Activated T-cell treated with anti-CD3 and anti-CD28 coated beads, Interleukin-2, amount 50 U/mL, for 24 hours (primary cell): ENCODE data around the gene ZNF232.
"Not testable (repeated sequence)": the region's sequence is repeated elsewhere in the genome, so short reads cannot be mapped to it uniquely, and the experiment has no call there.

ENCODE experiments used
- DNase-seq: peaks from one replicate; pipeline ENCODE4 v3.0.0-alpha.2; 2020
- H3K27ac Mint-ChIP-seq: 2 replicates; pipeline ENCODE4 v1.8.0; 2020; ENCODE audit warnings: mild to moderate bottlenecking, mixed read lengths
- H3K27me3 Mint-ChIP-seq: 2 replicates; pipeline ENCODE4 v1.8.0; 2020; ENCODE audit warnings: mixed read lengths
- H3K36me3 Mint-ChIP-seq: 2 replicates; pipeline ENCODE4 v1.8.0; 2020; ENCODE audit warnings: low read depth, mixed read lengths
- H3K4me1 Mint-ChIP-seq: 2 replicates; pipeline ENCODE4 v1.8.0; 2020; ENCODE audit warnings: low read depth, mixed read lengths
- H3K4me3 Mint-ChIP-seq: 2 replicates; pipeline ENCODE4 v1.8.0; 2020; ENCODE audit warnings: mild to moderate bottlenecking, moderate library complexity, mixed read lengths
- H3K9me3 Mint-ChIP-seq: 2 replicates; pipeline ENCODE4 v1.8.0; 2020; ENCODE audit warnings: mixed read lengths

ZNF232 gene

GRCh38 chr17:5111402-5112204 lies at the start of gene ZNF232:
Gene ZNF232 (minus strand): TSS chr17:5111878. CDS start chr17:5111822, 56 bp downstream.
- H3K4me1 Mint-ChIP-seq: peaks cover 42% of the 10 kb centered on the region
- peaks cover 76% of the 10 kb centered on the region for H3K36me3 Mint-ChIP-seq

DNA sequence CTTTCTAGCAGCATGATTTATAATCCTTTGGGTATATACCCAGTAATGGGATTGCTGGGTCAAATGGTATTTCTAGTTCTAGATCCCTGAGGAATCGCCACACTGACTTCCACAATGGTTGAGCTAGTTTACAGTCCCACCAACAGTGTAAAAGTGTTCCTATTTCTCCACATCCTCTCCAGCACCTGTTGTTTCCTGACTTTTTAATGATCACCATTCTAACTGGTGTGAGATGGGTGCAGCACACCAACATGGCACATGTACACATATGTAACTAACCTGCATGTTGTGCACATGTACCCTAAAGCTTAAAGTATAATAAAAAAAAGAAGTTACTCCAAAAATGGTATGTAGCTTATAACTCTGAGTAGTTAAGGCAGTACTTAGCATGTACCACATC lies 49.0 kb upstream of the ZNF232 start:
- not testable (repeated sequence) for H3K4me3 Mint-ChIP-seq, H3K9me3 Mint-ChIP-seq, H3K4me1 Mint-ChIP-seq, DNase-seq, H3K36me3 Mint-ChIP-seq, H3K27ac Mint-ChIP-seq
- peaks cover 27% of the 10 kb centered on the region for H3K27me3 Mint-ChIP-seq

More at GRCh38 chr17:5111402-5112204, at the start of gene ZNF232:
- peak; percentile 95 for DNase-seq
- H3K9me3 Mint-ChIP-seq: no peaks in the 10 kb centered on the region
- H3K27ac Mint-ChIP-seq: peak within 1 kb of the TSS; percentile 82
- H3K4me3 Mint-ChIP-seq: peak within 1 kb of the TSS; percentile 84
- H3K27me3 Mint-ChIP-seq: peaks cover 22% of the 10 kb centered on the region

DNA sequence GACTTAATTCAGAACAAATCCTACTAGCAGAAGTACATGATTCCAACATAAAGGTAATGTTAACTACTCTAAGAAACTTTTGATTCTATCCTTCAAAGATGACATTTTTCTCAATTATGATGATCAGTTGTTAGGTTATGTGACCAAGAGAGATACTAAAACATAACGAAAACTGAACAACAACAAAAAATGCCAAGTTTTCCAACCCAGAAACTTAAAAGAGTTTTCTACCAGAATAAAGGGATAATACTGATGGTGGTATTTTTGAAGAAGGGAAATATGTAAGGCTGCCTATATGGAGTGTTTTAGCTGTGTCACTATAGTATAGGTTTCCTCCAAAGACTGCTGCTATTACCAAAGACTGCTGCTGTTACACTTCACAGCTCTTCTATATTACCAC lies 34.4 kb upstream of the ZNF232 start:
- H3K27me3 Mint-ChIP-seq: peaks cover 23% of the 10 kb centered on the region
- H3K27ac Mint-ChIP-seq, H3K4me3 Mint-ChIP-seq, DNase-seq, H3K4me1 Mint-ChIP-seq, H3K9me3 Mint-ChIP-seq, H3K36me3 Mint-ChIP-seq: not testable (repeated sequence)

GRCh38 chr17:5142877-5143276 lies 31.2 kb upstream of the ZNF232 start:
- peaks cover 11% of the 10 kb centered on the region for H3K27me3 Mint-ChIP-seq
- H3K27ac Mint-ChIP-seq, H3K9me3 Mint-ChIP-seq, H3K36me3 Mint-ChIP-seq, H3K4me1 Mint-ChIP-seq, DNase-seq, H3K4me3 Mint-ChIP-seq: not testable (repeated sequence)

DNA sequence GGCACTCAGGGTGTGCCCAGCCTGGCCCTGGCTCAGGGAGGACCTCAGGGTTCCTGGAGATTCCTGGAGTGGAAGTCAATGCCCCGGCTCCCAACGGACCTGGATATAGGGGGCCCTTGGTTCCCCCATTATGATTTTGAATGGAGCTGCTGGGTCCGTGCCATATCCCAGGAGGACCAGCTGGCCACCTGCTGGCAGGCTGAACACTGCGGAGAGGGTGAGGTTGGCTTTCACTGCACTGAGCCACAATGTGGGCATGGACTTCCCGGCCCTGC lies 27.7 kb upstream of the ZNF232 start:
- Mint-ChIP-seq H3K27me3 (no peaks in the 10 kb centered on the region), H3K4me1 (no peaks in the 10 kb centered on the region), H3K4me3 (no peak overlapping the region), H3K27ac (no peak overlapping the region), H3K36me3 (no peaks in the 10 kb centered on the region), H3K9me3 (no peaks in the 10 kb centered on the region)
- no peak for DNase-seq

DNA sequence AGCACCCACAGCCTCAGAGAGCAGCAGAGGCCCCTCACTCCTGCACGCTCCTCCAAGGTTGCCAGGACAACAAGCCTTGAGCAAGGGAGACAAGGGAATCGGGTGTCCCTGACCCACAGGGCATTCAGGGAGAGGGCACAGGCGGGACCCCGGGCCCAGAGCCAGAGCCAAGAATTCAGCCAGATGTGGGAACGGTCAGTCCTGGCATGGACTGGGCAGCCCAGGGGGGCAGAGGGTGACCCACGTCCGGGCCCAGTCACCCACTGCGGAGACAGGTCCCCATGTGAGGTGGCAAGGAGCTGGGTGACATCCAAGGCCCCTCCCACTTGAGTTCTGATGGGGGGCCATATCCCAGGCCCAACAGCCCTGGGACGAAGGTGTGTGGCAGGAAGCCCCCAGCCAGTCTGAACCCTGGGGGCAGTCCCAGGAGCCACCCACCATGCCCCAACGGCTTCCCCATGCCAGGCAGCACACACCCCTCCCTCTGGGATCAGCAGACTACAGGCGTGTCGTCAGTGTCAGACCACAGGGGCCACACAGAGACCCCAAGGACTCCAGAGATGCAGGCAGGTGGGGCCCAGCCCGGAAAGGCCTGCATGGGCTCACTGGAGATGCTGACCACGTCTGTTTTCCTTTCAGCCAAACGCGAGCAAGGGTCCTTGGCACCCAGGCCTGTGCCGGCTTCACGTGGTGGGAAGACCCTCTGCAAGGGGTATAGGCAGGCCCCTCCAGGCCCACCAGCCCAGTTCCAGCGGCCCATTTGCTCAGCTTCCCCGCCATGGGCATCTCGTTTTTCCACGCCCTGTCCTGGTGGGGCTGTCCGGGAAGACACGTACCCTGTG lies 27.2 kb upstream of the ZNF232 start:
- Mint-ChIP-seq H3K27ac (no peak overlapping the region), H3K4me3 (no peak overlapping the region), H3K36me3 (no peaks in the 10 kb centered on the region), H3K4me1 (no peaks in the 10 kb centered on the region), H3K9me3 (no peaks in the 10 kb centered on the region), H3K27me3 (no peaks in the 10 kb centered on the region)
- no peak for DNase-seq

GRCh38 chr17:5138198-5138544 lies 26.5 kb upstream of the ZNF232 start:
- H3K4me3 Mint-ChIP-seq, H3K4me1 Mint-ChIP-seq, H3K27me3 Mint-ChIP-seq, H3K27ac Mint-ChIP-seq, H3K9me3 Mint-ChIP-seq, DNase-seq, H3K36me3 Mint-ChIP-seq: not testable (repeated sequence)

DNA sequence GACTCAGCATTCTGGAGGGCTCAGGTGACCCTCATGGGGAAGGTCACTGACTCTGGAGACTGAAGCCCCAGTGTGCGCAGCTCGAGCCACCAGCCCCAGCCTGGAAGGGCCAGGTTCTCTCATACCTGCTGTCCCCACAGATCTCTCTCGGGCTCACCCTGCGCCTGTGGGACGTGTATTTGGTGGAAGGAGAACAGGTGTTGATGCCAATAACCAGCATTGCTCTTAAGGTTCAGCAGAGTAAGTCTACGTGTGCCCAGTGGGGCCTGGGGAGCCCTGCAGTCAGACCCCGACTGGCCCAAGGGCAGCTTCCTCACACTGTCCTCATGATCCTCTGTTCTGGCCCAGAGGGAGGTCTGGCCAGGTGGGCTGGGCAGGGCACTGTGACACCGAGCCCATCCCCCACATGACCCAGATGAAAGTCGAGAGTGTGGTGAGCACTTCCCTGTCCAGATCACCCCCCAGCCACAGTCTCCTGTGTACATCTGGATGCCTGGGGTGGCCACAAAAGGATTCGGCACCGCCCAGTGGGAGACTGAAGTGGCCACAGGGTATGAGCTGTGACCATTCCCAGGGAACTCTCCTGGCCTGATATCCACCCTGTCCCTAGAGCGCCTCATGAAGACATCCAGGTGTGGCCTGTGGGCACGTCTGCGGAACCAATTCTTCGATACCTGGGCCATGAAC lies 26.0 kb upstream of the ZNF232 start:
- not testable (repeated sequence) for DNase-seq, H3K27me3 Mint-ChIP-seq, H3K36me3 Mint-ChIP-seq, H3K4me3 Mint-ChIP-seq, H3K9me3 Mint-ChIP-seq, H3K4me1 Mint-ChIP-seq, H3K27ac Mint-ChIP-seq

- not testable (repeated sequence) for H3K4me1 Mint-ChIP-seq, H3K9me3 Mint-ChIP-seq, H3K27ac Mint-ChIP-seq, DNase-seq, H3K36me3 Mint-ChIP-seq, H3K4me3 Mint-ChIP-seq, H3K27me3 Mint-ChIP-seq
Measured at GRCh38 chr17:5136580-5137412, 25.1 kb upstream of the ZNF232 start.

GRCh38 chr17:5135726-5136579 lies 24.3 kb upstream of the ZNF232 start:
- DNase-seq: no peak
- Mint-ChIP-seq H3K36me3 (no peaks in the 10 kb centered on the region), H3K27me3 (no peaks in the 10 kb centered on the region), H3K27ac (no peak overlapping the region), H3K4me3 (no peak overlapping the region), H3K9me3 (no peaks in the 10 kb centered on the region), H3K4me1 (no peaks in the 10 kb centered on the region)

DNA sequence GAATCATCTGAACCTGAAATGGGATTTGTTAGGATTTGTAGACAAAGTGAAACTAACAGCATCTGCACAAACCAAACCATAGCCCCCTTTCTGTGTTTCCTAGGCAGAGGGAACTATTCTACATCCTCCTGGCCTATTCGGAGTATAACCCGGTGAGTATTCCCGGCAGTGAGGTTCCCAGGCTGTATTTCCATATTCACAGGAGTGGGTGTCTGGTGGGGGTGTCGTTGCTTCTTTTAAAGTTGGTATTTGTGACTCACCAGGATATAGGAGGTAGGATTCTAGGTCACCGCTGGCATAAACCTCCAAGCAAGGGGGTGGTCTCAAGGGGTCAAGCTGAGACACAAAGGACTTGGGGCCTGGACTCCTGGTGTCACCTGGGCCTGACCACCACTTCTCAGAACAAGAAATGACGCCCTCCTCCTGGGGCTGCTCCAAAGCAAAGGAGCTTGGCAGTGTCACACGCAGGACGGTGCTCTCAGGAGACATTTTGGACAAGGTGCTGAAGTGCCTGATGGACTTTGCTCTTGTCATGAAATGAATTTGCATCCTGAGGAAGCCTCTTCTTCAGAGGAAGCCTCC lies 23.5 kb upstream of the ZNF232 start:
- H3K27ac Mint-ChIP-seq, H3K36me3 Mint-ChIP-seq, H3K4me3 Mint-ChIP-seq, DNase-seq, H3K4me1 Mint-ChIP-seq, H3K9me3 Mint-ChIP-seq, H3K27me3 Mint-ChIP-seq: not testable (repeated sequence)

GRCh38 chr17:5134571-5134970 lies 22.9 kb upstream of the ZNF232 start:
- H3K36me3 Mint-ChIP-seq, DNase-seq, H3K4me3 Mint-ChIP-seq, H3K27me3 Mint-ChIP-seq, H3K27ac Mint-ChIP-seq, H3K4me1 Mint-ChIP-seq, H3K9me3 Mint-ChIP-seq: not testable (repeated sequence)

GRCh38 chr17:5133961-5134360 lies 22.3 kb upstream of the ZNF232 start:
- H3K4me1 Mint-ChIP-seq, H3K36me3 Mint-ChIP-seq, DNase-seq, H3K9me3 Mint-ChIP-seq, H3K27ac Mint-ChIP-seq, H3K27me3 Mint-ChIP-seq, H3K4me3 Mint-ChIP-seq: not testable (repeated sequence)
